SH-SY5Y (cell line): ENCODE measurements around the gene DST.

Source experiments
- GATA2 ChIP-seq: IDR thresholded peaks from 2 replicates; pipeline ENCODE4 v1.6.1; 2011; ENCODE audit warnings: mild to moderate bottlenecking, low read depth, low read length
- GATA3 ChIP-seq: IDR thresholded peaks from 2 replicates; pipeline ENCODE4 v1.6.1; 2011; ENCODE audit warnings: low read depth, mild to moderate bottlenecking, low read length, moderate library complexity

- TF ChIP-seq GATA2, result no peak
- no peak for TF ChIP-seq GATA3
These were observed 158.8 kb downstream of the DST start for GRCh38 chr6:56483929-56484328.
